Activated CD4-positive, alpha-beta T cell treated with anti-CD3 and anti-CD28 coated beads, Interleukin-2, amount 50 U/mL, for 1 hour (primary cell): ENCODE results near the gene ABCA2.
A peak's percentile ranks its signal among the peaks of the same experiment; 100 is the strongest.

Source experiments
- DNase-seq: peaks from one replicate; pipeline ENCODE4 v3.0.0-alpha.2; 2020

Gene ABCA2

GRCh38 chr9:137027369-137028262 lies at the start of gene ABCA2:
ABCA2 (minus strand) TSS chr9:137028237; CDS start chr9:137028140, 97 bp downstream.
- DNase-seq: no peak

GRCh38 chr9:137077010-137077747 lies 49.1 kb upstream of the ABCA2 start, which contains the start of gene UAP1L1:
UAP1L1 (plus strand) TSS chr9:137077517; CDS start chr9:137077533, 16 bp downstream.
- peak; percentile 31 for DNase-seq

GRCh38 chr9:137076636-137077009 lies 48.6 kb upstream of the ABCA2 start:
- DNase-seq: no peak

GRCh38 chr9:137075275-137075775 lies 47.3 kb upstream of the ABCA2 start:
- no peak for DNase-seq

GRCh38 chr9:137074657-137075274 lies 46.7 kb upstream of the ABCA2 start:
- DNase-seq: no peak

GRCh38 chr9:137073992-137074399 lies 46.0 kb upstream of the ABCA2 start:
- no peak for DNase-seq

GRCh38 chr9:137071282-137071681 lies 43.2 kb upstream of the ABCA2 start:
- DNase-seq: no peak

- DNase-seq: no peak
These were observed 42.9 kb upstream of the ABCA2 start for GRCh38 chr9:137070906-137071275.

GRCh38 chr9:137070201-137070905 lies 42.3 kb upstream of the ABCA2 start, which contains the start of gene SAPCD2:
SAPCD2 (minus strand) TSS chr9:137070557; CDS start chr9:137070460, 97 bp downstream.
- DNase-seq: peak; percentile 80

GRCh38 chr9:137069508-137070091 lies 41.6 kb upstream of the ABCA2 start:
- DNase-seq: no peak

- DNase-seq: no peak
These were observed 40.8 kb upstream of the ABCA2 start for GRCh38 chr9:137068539-137069507.

- peak; percentile 87 for DNase-seq
These were observed 40.0 kb upstream of the ABCA2 start for GRCh38 chr9:137067860-137068538.

- no peak for DNase-seq
These were observed 38.2 kb upstream of the ABCA2 start for GRCh38 chr9:137066096-137066861.

GRCh38 chr9:137065336-137065967 lies 37.4 kb upstream of the ABCA2 start:
- DNase-seq: no peak

GRCh38 chr9:137064880-137065164 lies 36.8 kb upstream of the ABCA2 start:
- DNase-seq: no peak

- peak; percentile 57 for DNase-seq
These were observed 36.2 kb upstream of the ABCA2 start for GRCh38 chr9:137064027-137064879.

GRCh38 chr9:137063311-137064026 lies 35.4 kb upstream of the ABCA2 start:
- DNase-seq: no peak
